ENCODE measurements around the gene RPL34.

Gene RPL34

GRCh38 chr4:108622828-108623227 lies 2.5 kb downstream of the RPL34 start:
- DNase-seq (ENCODE audit: insufficient read length, low spot score): no peak
- no peak for FAIRE-seq

GRCh38 chr4:108624263-108625056 lies 4.1 kb downstream of the RPL34 start:
- FAIRE-seq: no peak
- no peak for DNase-seq (ENCODE audit: insufficient read length, low spot score)

GRCh38 chr4:108626056-108626455 lies 5.7 kb downstream of the RPL34 start:
- no peak for FAIRE-seq

GRCh38 chr4:108628411-108628810 lies 8.0 kb downstream of the RPL34 start:
- no peak for FAIRE-seq
- no peak for DNase-seq (ENCODE audit: insufficient read length, low spot score)

More at GRCh38 chr4:108626056-108626455, 5.7 kb downstream of the RPL34 start:
- no peak for DNase-seq (ENCODE audit: insufficient read length, low spot score)

- no peak for FAIRE-seq
- DNase-seq (ENCODE audit: insufficient read length, low spot score): no peak
Observed at GRCh38 chr4:108635070-108635655, 14.8 kb downstream of the RPL34 start.

- DNase-seq (ENCODE audit: insufficient read length, low spot score) (no peak), FAIRE-seq (no peak)
Observed at GRCh38 chr4:108636246-108636645, 15.9 kb downstream of the RPL34 start.

GRCh38 chr4:108637856-108638255 lies 17.5 kb downstream of the RPL34 start:
- DNase-seq (ENCODE audit: insufficient read length, low spot score) (no peak), FAIRE-seq (no peak)

- FAIRE-seq (no peak), DNase-seq (ENCODE audit: insufficient read length, low spot score) (no peak)
Observed at GRCh38 chr4:108644237-108644636, 23.9 kb downstream of the RPL34 start.

GRCh38 chr4:108646706-108647105 lies 26.3 kb downstream of the RPL34 start:
- DNase-seq (ENCODE audit: insufficient read length, low spot score) (no peak), FAIRE-seq (no peak)

GRCh38 chr4:108649863-108650211 lies 29.5 kb downstream of the RPL34 start:
- DNase-seq (ENCODE audit: insufficient read length, low spot score) (no peak), FAIRE-seq (no peak)

- DNase-seq (ENCODE audit: insufficient read length, low spot score) (peak; percentile 61), FAIRE-seq (peak; percentile 97)
Observed at GRCh38 chr4:108650212-108651013, 30.0 kb downstream of the RPL34 start, which contains the start of gene OSTC. Gene OSTC, plus strand, starts transcription at chr4:108650599. Its CDS starts 57 bp downstream, at chr4:108650656.

- DNase-seq (ENCODE audit: insufficient read length, low spot score): no peak
Observed at GRCh38 chr4:108651014-108651791, 30.8 kb downstream of the RPL34 start.

GRCh38 chr4:108662629-108663028 lies 42.3 kb downstream of the RPL34 start:
- DNase-seq (ENCODE audit: insufficient read length, low spot score) (no peak), FAIRE-seq (no peak)

More at GRCh38 chr4:108651014-108651791, 30.8 kb downstream of the RPL34 start:
- peak; percentile 71 for FAIRE-seq

- FAIRE-seq (no peak), DNase-seq (ENCODE audit: insufficient read length, low spot score) (no peak)
Observed at GRCh38 chr4:108674356-108674977, 54.1 kb downstream of the RPL34 start.

All from GM19239 (cell line).